Endothelial cell of umbilical vein (primary cell): ENCODE results near the gene DDX51. TPM values are rescaled to one million over a fixed set of nuclear protein-coding genes. Genes with fewer than 3 reads are reported as not detected.

Experiments
- BruUV-seq: library from RNA; stranded (reverse); fragments of 400-500 nt; replicated peaks from 2 replicates; lab custom pipeline; 2021; lab: Mats Ljungman, UMichigan
- CTCF ChIA-PET: fragments of 300-600, 350-600 bp; sonication (Branson Sonifier 250); formaldehyde crosslinking; loops from one replicate; lab custom pipeline; 2021; ENCODE audit warnings: antibody characterized with exemption, inconsistent platforms; lab: Charles Lee
- POLR2A ChIA-PET: fragments of 300-600, 350-600 bp; sonication (Branson Sonifier 250); formaldehyde crosslinking; loops from one replicate; lab custom pipeline; 2021; ENCODE audit warnings: antibody characterized with exemption, inconsistent platforms; lab: Charles Lee
- DNase-seq: peaks from one replicate; pipeline ENCODE4 v3.0.0-alpha.2; 2011; ENCODE audit warnings: low read depth, low spot score
- FAIRE-seq: peaks from 2 replicates; lab custom pipeline; 2011; peaks lifted over from hg19 to GRCh38; lab: Jason Lieb, UNC
- H2AFZ ChIP-seq: 2 replicates; pipeline ENCODE4 v1.6.0; 2012; ENCODE audit warnings: low read depth, low read length, control low read depth, inconsistent platforms
- H3K27ac ChIP-seq: 2 replicates; pipeline ENCODE4 v1.5.1; 2011; ENCODE audit warnings: low read depth, mild to moderate bottlenecking, control low read depth, low read length, moderate library complexity; ENCODE audit not compliant: insufficient read depth
- H3K27me3 ChIP-seq, 2 experiments: 2 replicates each; pipeline versions ENCODE4 v1.6.0 to v1.6.1; 2011; ENCODE audit warnings: low read length in 2 of 2, mixed read lengths in 1 of 2; ENCODE audit not compliant: control insufficient read depth in 2 of 2, insufficient read depth in 2 of 2
- H3K36me3 ChIP-seq, 2 experiments: 2 replicates in 1 of 2; 3 replicates in 1 of 2; pipeline ENCODE4 v1.5.1; 2011; ENCODE audit warnings: low read length in 2 of 2, mild to moderate bottlenecking in 1 of 2, moderate library complexity in 1 of 2; ENCODE audit not compliant: control insufficient read depth in 2 of 2, insufficient read depth in 2 of 2; ENCODE audit errors: extremely low read depth in 1 of 2
- H3K4me1 ChIP-seq: 3 replicates; pipeline ENCODE4 v1.5.1; 2011; ENCODE audit warnings: mild to moderate bottlenecking, low read length; ENCODE audit not compliant: control insufficient read depth, insufficient read depth; ENCODE audit errors: extremely low read depth
- H3K4me2 ChIP-seq: 2 replicates; pipeline ENCODE4 v1.6.1; 2011; ENCODE audit warnings: low read length, control low read depth, mixed read lengths; ENCODE audit not compliant: insufficient read depth
- H3K4me3 ChIP-seq, 3 experiments: fragments of 200-600 bp in 1 of 3; sonication (generic), shearing (Covaris generic) in 1 of 3; replicated peaks in 1 of 3; 2 replicates each; pipeline ENCODE4 v1.5.1; 2011 to 2016; ENCODE audit warnings: control low read depth in 3 of 3, low read length in 3 of 3, mild to moderate bottlenecking in 2 of 3, inconsistent platforms in 1 of 3, low read depth in 1 of 3, moderate library complexity in 1 of 3; ENCODE audit not compliant: insufficient read depth in 1 of 3
- H3K79me2 ChIP-seq: 2 replicates; pipeline ENCODE4 v1.6.0; 2012; ENCODE audit warnings: low read length, inconsistent platforms; ENCODE audit not compliant: control insufficient read depth, insufficient read depth
- H3K9ac ChIP-seq: replicated peaks from 2 replicates; pipeline ENCODE3; 2011; ENCODE audit warnings: low read length, control low read depth; ENCODE audit not compliant: insufficient read depth; ENCODE audit errors: extremely low read depth
- H3K9me1 ChIP-seq: replicated peaks from 3 replicates; pipeline ENCODE4 v1.6.0; 2011; ENCODE audit warnings: mild to moderate bottlenecking, low read length; ENCODE audit not compliant: control insufficient read depth, insufficient read depth; ENCODE audit errors: extremely low read depth
- H3K9me3 ChIP-seq: replicated peaks from 2 replicates; pipeline ENCODE4 v1.5.1; 2012; ENCODE audit warnings: low read length, inconsistent platforms; ENCODE audit not compliant: control insufficient read depth, insufficient read depth
- H4K20me1 ChIP-seq: replicated peaks from 2 replicates; pipeline ENCODE3; 2011; ENCODE audit warnings: mild to moderate bottlenecking, low read length; ENCODE audit not compliant: control insufficient read depth, insufficient read depth; ENCODE audit errors: extremely low read depth
- CTCF ChIP-seq, 2 donors: IDR thresholded peaks; 1 replicate in 1 of 2; 2 replicates in 1 of 2; pipeline ENCODE4 v1.5.1; 2011; ENCODE audit warnings: low read length in 2 of 2, mild to moderate bottlenecking in 2 of 2, moderate library complexity in 2 of 2, control low read depth in 1 of 2, inconsistent platforms in 1 of 2, low read depth in 1 of 2; ENCODE audit not compliant: insufficient read depth in 1 of 2; ENCODE audit errors: extremely low read depth in 1 of 2
- FOS ChIP-seq: IDR thresholded peaks from 2 replicates; pipeline ENCODE4 v1.6.1; 2011; ENCODE audit warnings: mild to moderate bottlenecking, low read length, moderate library complexity, borderline replicate concordance; ENCODE audit not compliant: insufficient read depth
- GATA2 ChIP-seq: IDR thresholded peaks from 2 replicates; pipeline ENCODE4 v1.7.0; 2011; ENCODE audit warnings: low read depth, mild to moderate bottlenecking, moderate library complexity, mixed read lengths, low read length; ENCODE audit not compliant: insufficient read length, insufficient read depth
- JUN ChIP-seq: IDR thresholded peaks from 2 replicates; pipeline ENCODE4 v1.6.1; 2011; ENCODE audit warnings: borderline replicate concordance, low read depth; ENCODE audit not compliant: insufficient read length, insufficient read depth
- MAX ChIP-seq: IDR thresholded peaks from 2 replicates; pipeline ENCODE4 v1.6.1; 2011; ENCODE audit not compliant: insufficient read depth, insufficient read length
- MYC ChIP-seq: IDR thresholded peaks from one replicate; pipeline ENCODE4 v1.6.1; 2011; ENCODE audit warnings: mild to moderate bottlenecking, low read depth, low read length
- POLR2A ChIP-seq: IDR thresholded peaks from 2 replicates; pipeline ENCODE4 v1.6.1; 2012; ENCODE audit warnings: low read depth, mild to moderate bottlenecking, control low read depth, low read length
- POLR2AphosphoS5 ChIP-seq: IDR thresholded peaks from 2 replicates; pipeline ENCODE4 v1.6.1; 2012; ENCODE audit warnings: low read depth, mild to moderate bottlenecking, control low read depth, low read length, moderate library complexity; ENCODE audit not compliant: insufficient read depth
- dilution Hi-C: fragments of 300-500 bp; cut with MboI; formaldehyde crosslinking; loops from one replicate; pipeline ENCODE4 v1.15.0; 2019; ENCODE audit warnings: low sequenced_read_pairs; ENCODE audit not compliant: extremely low pct_ligation_motif_present
- intact Hi-C: fragments of 100-400 bp; cut with micrococcal nuclease; formaldehyde crosslinking; loops from one replicate; pipeline ENCODE4 v1.10.0; 2022
- polyA plus RNA-seq, 4 experiments: library from polyadenylated mRNA; depleted of rRNA in 3 of 4; stranded (reverse) in 3 of 4; unstranded in 1 of 4; fragments of >200 nt; gene quantifications; 2 replicates each; pipeline versions ENCODE4 v1.2.1 to v1.2.3, GENCODE V29; 2011 to 2012; ENCODE audit warnings: missing spikeins in 1 of 4
- total RNA-seq: library from RNA; stranded (reverse); gene quantifications from 2 replicates; pipeline ENCODE4 v1.2.3, GENCODE V29; 2021

DDX51 gene
- total and polyA plus RNA-seq, 2 donors (not counting 3 experiments of a cell fraction or from before 2014, with no cell fraction given), result 11.4 to 23.5 TPM

- Histone ChIP-seq H3K4me2 (no peak overlapping the region), H3K9ac (no peak overlapping the region), H3K9me3 (no peaks in the 10 kb centered on the region), H3K4me3 (no peak overlapping the region), H3K4me1 (no peaks in the 10 kb centered on the region), H4K20me1 (no peaks in the 10 kb centered on the region), H3K27ac (no peak overlapping the region), H2AFZ (no peak overlapping the region), H3K9me1 (no peaks in the 10 kb centered on the region), H3K36me3 (no peaks in the 10 kb centered on the region), H3K27me3 (peaks cover 0 to 5% of the 10 kb centered on the region in 2 experiments), H3K79me2 (no peaks in the 10 kb centered on the region)
- ChIA-PET CTCF (no interaction called here), POLR2A (no interaction called here)
- intact Hi-C loops, result no loop called here
- dilution Hi-C loops, result no loop called here
- TF ChIP-seq GATA2, result no peak
- no peak for TF ChIP-seq JUN
- no peak for TF ChIP-seq MYC
- TF ChIP-seq FOS, result no peak
- no peak for TF ChIP-seq POLR2AphosphoS5
- TF ChIP-seq MAX, result no peak
- no peak for TF ChIP-seq CTCF (IDR thresholded peaks at IDR 0.05; ENCODE audit: extremely low read depth in 1 of 2, insufficient read depth in 1 of 2, low read depth in 1 of 2, low read length in 2 of 2)
- no peak for TF ChIP-seq POLR2A
- FAIRE-seq, result no peak
- no TSS peak for BruUV-seq
- no peak for DNase-seq
Observed at GRCh38 chr12:132181570-132182200, 37.6 kb upstream of the DDX51 start.
